Effector memory CD8-positive, alpha-beta T cell (primary cell): Measurements from ENCODE around the gene COX4I2.
A peak's percentile ranks its signal among the peaks of the same experiment; 100 is the strongest.

Experiments
- ATAC-seq: fragments of 150-1000 bp; cut with Tn5 transposase; replicated peaks from 2 replicates; pipeline ENCODE4 v1.10.0; 2021; ENCODE audit warnings: mild to moderate bottlenecking, moderate library complexity
- DNase-seq, 3 experiments: peaks; one replicate each; pipeline ENCODE4 v3.0.0; 2021
- H3K27ac Mint-ChIP-seq, 2 donors: one replicate each; pipeline ENCODE4 v1.8.0; 2022; ENCODE audit warnings: mild to moderate bottlenecking in 2 of 2, mixed read lengths in 2 of 2, moderate library complexity in 2 of 2
- H3K27me3 Mint-ChIP-seq, 2 donors: one replicate each; pipeline ENCODE4 v1.8.0; 2022; ENCODE audit warnings: mixed read lengths in 2 of 2
- H3K36me3 Mint-ChIP-seq: one replicate; pipeline ENCODE4 v1.8.0; 2022; ENCODE audit warnings: mild to moderate bottlenecking, moderate library complexity, mixed read lengths; ENCODE audit not compliant: insufficient read depth
- H3K4me1 Mint-ChIP-seq, 2 donors: one replicate each; pipeline ENCODE4 v1.8.0; 2022; ENCODE audit warnings: low read depth in 2 of 2, mixed read lengths in 2 of 2
- H3K4me3 Mint-ChIP-seq, 2 donors: one replicate each; pipeline ENCODE4 v1.8.0; 2022; ENCODE audit warnings: mild to moderate bottlenecking in 2 of 2, mixed read lengths in 2 of 2, moderate library complexity in 2 of 2
- H3K9me3 Mint-ChIP-seq, 2 donors: one replicate each; pipeline ENCODE4 v1.8.0; 2022; ENCODE audit warnings: mixed read lengths in 2 of 2

The COX4I2 gene

GRCh38 chr20:31679357-31680285, 41.9 kb downstream of the COX4I2 start:
- Mint-ChIP-seq H3K4me3 (peak overlapping the region; percentile 95 to 99), H3K36me3 (peaks cover 25% of the 10 kb centered on the region), H3K27me3 (no peaks in the 10 kb centered on the region), H3K9me3 (no peaks in the 10 kb centered on the region), H3K4me1 (peaks cover 87 to 96% of the 10 kb centered on the region in 2 donors), H3K27ac (peak overlapping the region; percentile 97 to 99)
- DNase-seq (no peak), ATAC-seq (no peak)

- Mint-ChIP-seq H3K36me3 (peaks cover 27% of the 10 kb centered on the region), H3K27me3 (no peaks in the 10 kb centered on the region), H3K9me3 (no peaks in the 10 kb centered on the region), H3K4me1 (peaks cover 85 to 98% of the 10 kb centered on the region in 2 donors), H3K4me3 (peak overlapping the region; percentile 95 to 99), H3K27ac (peak overlapping the region; percentile 97 to 99)
- DNase-seq (no peak), ATAC-seq (no peak)
These were observed 42.8 kb downstream of the COX4I2 start for GRCh38 chr20:31680286-31681127.

- H3K36me3 Mint-ChIP-seq: peaks cover 27% of the 10 kb centered on the region
- peak overlapping the region; percentile 97 to 99 for H3K27ac Mint-ChIP-seq
- no peaks in the 10 kb centered on the region for H3K27me3 Mint-ChIP-seq
- H3K4me1 Mint-ChIP-seq: peaks cover 85 to 98% of the 10 kb centered on the region in 2 donors
- H3K9me3 Mint-ChIP-seq: no peaks in the 10 kb centered on the region
- DNase-seq: no peak
- H3K4me3 Mint-ChIP-seq: peak overlapping the region; percentile 95 to 99
- no peak for ATAC-seq
These were observed 43.5 kb downstream of the COX4I2 start for GRCh38 chr20:31681128-31681727.

- Mint-ChIP-seq H3K27ac (peak overlapping the region; percentile 97 to 99), H3K4me1 (peaks cover 84 to 97% of the 10 kb centered on the region in 2 donors), H3K36me3 (peaks cover 24% of the 10 kb centered on the region), H3K9me3 (no peaks in the 10 kb centered on the region), H3K4me3 (peak overlapping the region in 1 of 2 donors; percentile 28), H3K27me3 (no peaks in the 10 kb centered on the region)
- DNase-seq (no peak), ATAC-seq (no peak)
These were observed 44.1 kb downstream of the COX4I2 start for GRCh38 chr20:31681769-31682168.

- ATAC-seq (no peak), DNase-seq (no peak)
- H3K4me3 Mint-ChIP-seq: peak overlapping the region in 1 of 2 donors; percentile 36
- H3K4me1 Mint-ChIP-seq: peaks cover 83 to 95% of the 10 kb centered on the region in 2 donors
- H3K27me3 Mint-ChIP-seq: no peaks in the 10 kb centered on the region
- no peaks in the 10 kb centered on the region for H3K9me3 Mint-ChIP-seq
- H3K27ac Mint-ChIP-seq: peak overlapping the region; percentile 97 to 99
- H3K36me3 Mint-ChIP-seq: peaks cover 28% of the 10 kb centered on the region
These were observed 44.6 kb downstream of the COX4I2 start for GRCh38 chr20:31682352-31682751.

- no peaks in the 10 kb centered on the region for H3K9me3 Mint-ChIP-seq
- peaks cover 34% of the 10 kb centered on the region for H3K36me3 Mint-ChIP-seq
- ATAC-seq: no peak
- peak overlapping the region in 1 of 2 donors; percentile 36 for H3K4me3 Mint-ChIP-seq
- H3K4me1 Mint-ChIP-seq: peaks cover 79 to 93% of the 10 kb centered on the region in 2 donors
- no peaks in the 10 kb centered on the region for H3K27me3 Mint-ChIP-seq
- peak overlapping the region; percentile 94 to 97 for H3K27ac Mint-ChIP-seq
- DNase-seq: no peak
These were observed 45.2 kb downstream of the COX4I2 start for GRCh38 chr20:31682927-31683326.

- Mint-ChIP-seq H3K27ac (peak overlapping the region; percentile 94 to 97), H3K27me3 (no peaks in the 10 kb centered on the region), H3K36me3 (peaks cover 37% of the 10 kb centered on the region), H3K4me1 (peaks cover 68 to 89% of the 10 kb centered on the region in 2 donors), H3K9me3 (no peaks in the 10 kb centered on the region), H3K4me3 (peak overlapping the region; percentile 64 to 75)
- DNase-seq (peak in 2 of 3 experiments; percentile 45 to 47), ATAC-seq (peak; percentile 94)
These were observed 46.7 kb downstream of the COX4I2 start for GRCh38 chr20:31684153-31685015.

- Mint-ChIP-seq H3K27ac (peak overlapping the region; percentile 94 to 97), H3K4me1 (peaks cover 55 to 77% of the 10 kb centered on the region in 2 donors), H3K4me3 (peak overlapping the region in 1 of 2 donors; percentile 64), H3K36me3 (peaks cover 35% of the 10 kb centered on the region), H3K27me3 (no peaks in the 10 kb centered on the region), H3K9me3 (no peaks in the 10 kb centered on the region)
- ATAC-seq (no peak), DNase-seq (no peak)
These were observed 48.3 kb downstream of the COX4I2 start for GRCh38 chr20:31685853-31686643.

GRCh38 chr20:31687777-31688176, 50.1 kb downstream of the COX4I2 start:
- Mint-ChIP-seq H3K4me1 (peaks cover 55 to 75% of the 10 kb centered on the region in 2 donors), H3K27ac (peak overlapping the region; percentile 94 to 96), H3K9me3 (no peaks in the 10 kb centered on the region), H3K4me3 (no peak overlapping the region), H3K27me3 (no peaks in the 10 kb centered on the region), H3K36me3 (peaks cover 45% of the 10 kb centered on the region)
- ATAC-seq (no peak), DNase-seq (no peak)

GRCh38 chr20:31689141-31689540, 51.4 kb downstream of the COX4I2 start:
- peaks cover 46% of the 10 kb centered on the region for H3K36me3 Mint-ChIP-seq
- ATAC-seq (no peak), DNase-seq (no peak)
- H3K9me3 Mint-ChIP-seq: no peaks in the 10 kb centered on the region
- no peaks in the 10 kb centered on the region for H3K27me3 Mint-ChIP-seq
- H3K4me1 Mint-ChIP-seq: peaks cover 49 to 65% of the 10 kb centered on the region in 2 donors
- peak overlapping the region; percentile 94 to 96 for H3K27ac Mint-ChIP-seq
- peak overlapping the region in 1 of 2 donors; percentile 56 for H3K4me3 Mint-ChIP-seq

GRCh38 chr20:31690124-31690666, 52.5 kb downstream of the COX4I2 start:
- Mint-ChIP-seq H3K27me3 (no peaks in the 10 kb centered on the region), H3K27ac (peak overlapping the region; percentile 62 to 96), H3K4me3 (peak overlapping the region in 1 of 2 donors; percentile 18), H3K9me3 (no peaks in the 10 kb centered on the region), H3K4me1 (peaks cover 49 to 65% of the 10 kb centered on the region in 2 donors), H3K36me3 (peaks cover 43% of the 10 kb centered on the region)
- DNase-seq: no peak
- ATAC-seq: no peak
